HG02623 (cell line): ENCODE measurements around the gene GPSM1.

Experiments used
- ATAC-seq: cut with Tn5 transposase; IDR thresholded peaks from one replicate; pipeline ENCODE4 v1.9.1; 2021; ENCODE audit warnings: moderate library complexity; ENCODE audit not compliant: unreplicated experiment

GPSM1 gene

GRCh38 chr9:136331556-136332481 is 4.5 kb downstream of the GPSM1 start:
- no peak for ATAC-seq

GRCh38 chr9:136332482-136332983 is 5.2 kb downstream of the GPSM1 start:
- ATAC-seq, result no peak

GRCh38 chr9:136333045-136333444 is 5.7 kb downstream of the GPSM1 start:
- ATAC-seq, result no peak

GRCh38 chr9:136333486-136333885 is 6.1 kb downstream of the GPSM1 start:
- ATAC-seq, result no peak

GRCh38 chr9:136334541-136334940 is 7.2 kb downstream of the GPSM1 start:
- ATAC-seq, result no peak

- ATAC-seq, result no peak
Observed at GRCh38 chr9:136335296-136336155, 8.2 kb downstream of the GPSM1 start.

- no peak for ATAC-seq
Observed at GRCh38 chr9:136336156-136336870, 9.0 kb downstream of the GPSM1 start.

GRCh38 chr9:136336881-136337280 is 9.5 kb downstream of the GPSM1 start:
- ATAC-seq, result no peak

GRCh38 chr9:136337416-136338395 is 10.4 kb downstream of the GPSM1 start:
- ATAC-seq, result no peak

GRCh38 chr9:136338511-136338910 is 11.2 kb downstream of the GPSM1 start:
- no peak for ATAC-seq

GRCh38 chr9:136339173-136339957 is 12.0 kb downstream of the GPSM1 start:
- ATAC-seq, result no peak

- ATAC-seq, result no peak
Observed at GRCh38 chr9:136339958-136340310, 12.6 kb downstream of the GPSM1 start.

- no peak for ATAC-seq
Observed at GRCh38 chr9:136340356-136341041, 13.2 kb downstream of the GPSM1 start.

GRCh38 chr9:136341042-136341655 is 13.8 kb downstream of the GPSM1 start:
- ATAC-seq, result no peak

GRCh38 chr9:136341769-136342168 is 14.4 kb downstream of the GPSM1 start:
- no peak for ATAC-seq

GRCh38 chr9:136342181-136343120 is 15.1 kb downstream of the GPSM1 start:
- no peak for ATAC-seq
